Smooth muscle cell (in vitro differentiated cells): ENCODE measurements around the gene FAM114A1. TPM values are rescaled to one million over a fixed set of nuclear protein-coding genes. Genes with fewer than 3 reads are reported as not detected.

Source experiments
- DNase-seq: peaks from one replicate; lab custom pipeline; 2025; ENCODE audit not compliant: unreplicated experiment; lab: John Stamatoyannopoulos, UW
- H2AFZ ChIP-seq: fragments of 200-600 bp; sonication (generic); 2 replicates; pipeline ENCODE4 v1.6.0; 2016; ENCODE audit warnings: antibody characterized with exemption, low read depth, mild to moderate bottlenecking
- H3F3A ChIP-seq: fragments of 200-600 bp; sonication (generic); 2 replicates; pipeline ENCODE4 v1.6.0; 2017; ENCODE audit warnings: antibody characterized with exemption, low read depth
- H3K27ac ChIP-seq: fragments of 200-600 bp; sonication (generic); 2 replicates; pipeline ENCODE4 v1.5.1; 2016; ENCODE audit warnings: low read depth, mild to moderate bottlenecking
- H3K27me3 ChIP-seq: fragments of 200-600 bp; sonication (generic); 2 replicates; pipeline ENCODE4 v1.6.1; 2016; ENCODE audit warnings: low read depth, mild to moderate bottlenecking
- H3K36me3 ChIP-seq: fragments of 200-600 bp; sonication (generic); 2 replicates; pipeline ENCODE4 v1.5.1; 2016; ENCODE audit warnings: low read depth
- H3K4me1 ChIP-seq: fragments of 200-600 bp; sonication (generic); 2 replicates; pipeline ENCODE4 v1.5.1; 2016; ENCODE audit warnings: low read depth
- H3K4me2 ChIP-seq: fragments of 200-600 bp; sonication (generic); 2 replicates; pipeline ENCODE4 v1.6.0; 2016; ENCODE audit warnings: mild to moderate bottlenecking
- H3K4me3 ChIP-seq: fragments of 200-600 bp; sonication (generic); 2 replicates; pipeline ENCODE4 v1.5.1; 2016; ENCODE audit warnings: mild to moderate bottlenecking
- H3K79me2 ChIP-seq: fragments of 200-600 bp; sonication (generic); 2 replicates; pipeline ENCODE4 v1.6.0; 2016; ENCODE audit warnings: low read depth, mild to moderate bottlenecking
- H3K9ac ChIP-seq: fragments of 200-600 bp; sonication (generic); 2 replicates; pipeline ENCODE4 v1.6.0; 2016; ENCODE audit warnings: low read depth
- H3K9me3 ChIP-seq: fragments of 200-600 bp; sonication (generic); replicated peaks from 2 replicates; pipeline ENCODE4 v1.5.1; 2016; ENCODE audit warnings: low read depth
- H4K20me1 ChIP-seq: fragments of 200-600 bp; sonication (generic); 2 replicates; pipeline ENCODE4 v1.6.0; 2016; ENCODE audit warnings: low read depth
- WGBS: methylation state at CpG from one replicate; pipeline ENCODE4 v1.1.7; 2016; ENCODE audit warnings: low lambda C conversion rate; 5-methylcytosine and 5-hydroxymethylcytosine counted together
- polyA plus RNA-seq: library from polyadenylated mRNA; unstranded; fragments of >200 nt; fragmentation: Nextera tagmentation; extraction: Ambion mirVana; gene quantifications from 2 replicates; pipeline ENCODE4 v1.2.1, GENCODE V29; 2016
- total RNA-seq: library from RNA; depleted of rRNA; stranded (reverse); fragments of >200 nt; gene quantifications from 2 replicates; pipeline ENCODE4 v1.2.3, GENCODE V29; 2014
- TF ChIP-seq, protein P1 (sequence below): fragments of 200-600 bp; sonication (generic); IDR thresholded peaks from 2 replicates; pipeline ENCODE4 v1.5.1; 2017; ENCODE audit warnings: borderline replicate concordance, mild to moderate bottlenecking, antibody characterized with exemption; ENCODE audit not compliant: insufficient read depth, poor library complexity, severe bottlenecking

The FAM114A1 gene
- total and polyA plus RNA-seq, 2 experiments from 2014 or later = 213 to 226 TPM

DNA sequence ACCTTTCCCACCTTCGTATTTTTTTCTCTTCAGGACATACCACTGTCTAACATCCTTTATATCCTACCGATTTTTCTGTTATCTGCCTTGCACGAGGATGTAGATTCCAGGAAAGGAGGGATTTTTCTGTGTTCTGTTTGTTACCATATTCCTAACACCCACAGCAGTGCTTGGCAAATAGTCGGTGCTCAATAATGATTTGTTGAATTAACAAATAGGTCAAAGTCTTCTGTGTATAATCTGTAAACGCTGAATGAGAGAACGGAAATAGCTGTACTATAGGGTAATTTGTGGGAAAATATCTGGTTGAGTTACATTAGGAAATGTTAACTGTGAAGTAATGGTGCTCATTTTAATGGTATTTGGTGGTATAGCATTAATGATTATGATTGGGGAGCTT is 83.1 kb downstream of the FAM114A1 start:
- Histone ChIP-seq H3K9me3 (no peaks in the 10 kb centered on the region), H2AFZ (no peak overlapping the region), H3K4me3 (no peak overlapping the region), H3K36me3 (no peaks in the 10 kb centered on the region), H3K9ac (no peak overlapping the region), H3K79me2 (no peaks in the 10 kb centered on the region), H3K4me2 (no peak overlapping the region), H3F3A (peaks cover 17% of the 10 kb centered on the region), H4K20me1 (no peaks in the 10 kb centered on the region), H3K27ac (peak overlapping the region; percentile 2), H3K4me1 (peaks cover 11% of the 10 kb centered on the region), H3K27me3 (no peaks in the 10 kb centered on the region)
- DNase-seq = no peak
- 75% methylated on average over 6 of the region's 6 CpGs for WGBS
- TF ChIP-seq, protein P1, sequence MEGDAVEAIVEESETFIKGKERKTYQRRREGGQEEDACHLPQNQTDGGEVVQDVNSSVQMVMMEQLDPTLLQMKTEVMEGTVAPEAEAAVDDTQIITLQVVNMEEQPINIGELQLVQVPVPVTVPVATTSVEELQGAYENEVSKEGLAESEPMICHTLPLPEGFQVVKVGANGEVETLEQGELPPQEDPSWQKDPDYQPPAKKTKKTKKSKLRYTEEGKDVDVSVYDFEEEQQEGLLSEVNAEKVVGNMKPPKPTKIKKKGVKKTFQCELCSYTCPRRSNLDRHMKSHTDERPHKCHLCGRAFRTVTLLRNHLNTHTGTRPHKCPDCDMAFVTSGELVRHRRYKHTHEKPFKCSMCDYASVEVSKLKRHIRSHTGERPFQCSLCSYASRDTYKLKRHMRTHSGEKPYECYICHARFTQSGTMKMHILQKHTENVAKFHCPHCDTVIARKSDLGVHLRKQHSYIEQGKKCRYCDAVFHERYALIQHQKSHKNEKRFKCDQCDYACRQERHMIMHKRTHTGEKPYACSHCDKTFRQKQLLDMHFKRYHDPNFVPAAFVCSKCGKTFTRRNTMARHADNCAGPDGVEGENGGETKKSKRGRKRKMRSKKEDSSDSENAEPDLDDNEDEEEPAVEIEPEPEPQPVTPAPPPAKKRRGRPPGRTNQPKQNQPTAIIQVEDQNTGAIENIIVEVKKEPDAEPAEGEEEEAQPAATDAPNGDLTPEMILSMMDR = no peak

DNA sequence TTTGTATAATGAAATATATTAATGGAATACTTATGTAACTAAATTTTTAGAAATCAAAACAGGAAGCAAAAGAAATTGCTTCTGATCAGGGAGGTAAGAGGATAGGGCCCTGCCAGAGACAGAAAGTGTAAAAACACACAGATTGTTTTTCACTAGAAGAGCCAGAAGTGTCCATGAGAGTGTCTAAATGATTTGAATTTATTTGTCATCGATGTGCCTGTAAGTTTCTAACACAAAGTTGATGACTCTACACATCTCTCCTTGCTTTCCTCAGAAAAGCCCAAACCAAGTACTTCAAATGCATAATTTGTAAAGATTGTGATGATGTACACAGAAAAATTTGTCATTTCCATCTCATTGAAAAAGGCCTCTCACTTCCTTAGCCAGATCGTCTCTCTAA is 84.0 kb downstream of the FAM114A1 start:
- Histone ChIP-seq H3K4me2 (peak overlapping the region; percentile 6), H3K9ac (peak overlapping the region; percentile 39), H3K79me2 (no peaks in the 10 kb centered on the region), H3K4me3 (no peak overlapping the region), H3K4me1 (peaks cover 11% of the 10 kb centered on the region), H4K20me1 (no peaks in the 10 kb centered on the region), H3K36me3 (no peaks in the 10 kb centered on the region), H3K27me3 (no peaks in the 10 kb centered on the region), H2AFZ (no peak overlapping the region), H3K9me3 (no peaks in the 10 kb centered on the region), H3F3A (peaks cover 11% of the 10 kb centered on the region), H3K27ac (peak overlapping the region; percentile 38)
- WGBS = 42% methylated on average over 2 of the region's 2 CpGs
- DNase-seq = no peak
- TF ChIP-seq, protein P1 = no peak

DNA sequence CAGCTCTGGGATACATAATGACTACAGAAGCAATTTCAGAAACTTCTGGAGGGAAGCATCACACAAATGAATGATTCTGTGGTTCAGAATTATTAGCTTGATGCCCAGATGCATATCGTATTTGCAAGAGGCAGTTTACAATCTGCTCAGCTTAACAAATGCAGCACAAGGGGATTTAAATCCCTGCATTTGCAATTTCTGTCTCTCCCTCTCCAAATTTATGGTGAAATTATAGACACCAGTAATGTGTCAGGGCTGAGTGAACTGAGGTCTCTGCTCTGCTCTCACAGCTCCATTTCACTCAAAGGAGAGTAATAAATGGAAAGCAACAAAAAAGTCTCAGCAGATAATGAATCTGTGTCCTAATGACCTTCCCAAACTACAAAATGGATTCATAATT is 84.4 kb downstream of the FAM114A1 start:
- Histone ChIP-seq H3K9me3 (no peaks in the 10 kb centered on the region), H3K9ac (peak overlapping the region; percentile 39), H3K4me1 (peaks cover 11% of the 10 kb centered on the region), H3K27ac (peak overlapping the region; percentile 38), H3K4me3 (no peak overlapping the region), H3K79me2 (no peaks in the 10 kb centered on the region), H3K27me3 (no peaks in the 10 kb centered on the region), H2AFZ (no peak overlapping the region), H4K20me1 (no peaks in the 10 kb centered on the region), H3K4me2 (peak overlapping the region; percentile 6), H3K36me3 (no peaks in the 10 kb centered on the region), H3F3A (peaks cover 8% of the 10 kb centered on the region)
- no peak for DNase-seq
- 0% methylated on average over 1 of the region's 1 CpG for WGBS
- TF ChIP-seq, protein P1 = no peak

DNA sequence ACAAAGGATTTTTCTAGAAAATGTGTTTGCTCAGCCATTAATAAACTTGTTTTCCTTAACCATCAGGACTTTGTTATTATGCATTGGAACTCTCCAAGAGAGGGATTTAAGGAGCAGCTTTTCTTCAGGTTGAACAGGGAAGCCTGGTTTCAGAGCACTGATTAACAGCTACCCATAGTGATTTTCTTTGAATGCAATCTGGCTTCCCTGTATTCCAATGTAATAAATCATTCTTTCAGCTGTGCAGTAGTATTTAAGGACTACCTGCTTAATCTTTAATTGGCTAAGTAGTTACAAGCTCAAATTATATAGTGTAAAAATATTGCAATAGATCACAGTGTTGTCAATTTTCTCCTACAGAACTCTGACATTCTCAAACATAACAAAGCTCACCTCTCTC is 87.1 kb downstream of the FAM114A1 start:
- H3K4me3 ChIP-seq = no peak overlapping the region
- H3K9me3 ChIP-seq = no peaks in the 10 kb centered on the region
- peaks cover 10% of the 10 kb centered on the region for H3F3A ChIP-seq
- H3K79me2 ChIP-seq = no peaks in the 10 kb centered on the region
- TF ChIP-seq, protein P1 = no peak
- H3K9ac ChIP-seq = no peak overlapping the region
- H3K36me3 ChIP-seq = no peaks in the 10 kb centered on the region
- no peaks in the 10 kb centered on the region for H4K20me1 ChIP-seq
- H3K4me2 ChIP-seq = no peak overlapping the region
- DNase-seq = no peak
- H3K4me1 ChIP-seq = peaks cover 12% of the 10 kb centered on the region
- H2AFZ ChIP-seq = no peak overlapping the region
- no peaks in the 10 kb centered on the region for H3K27me3 ChIP-seq
- no peak overlapping the region for H3K27ac ChIP-seq
